A673 (cell line): ENCODE data around the gene COQ8B. TPM values are rescaled to one million over a fixed set of nuclear protein-coding genes. Genes with fewer than 3 reads are reported as not detected.
A peak's percentile ranks its signal among the peaks of the same experiment; 100 is the strongest.

Experiments
- BruUV-seq: library from RNA; stranded (reverse); fragments of 400-500 nt; replicated peaks from 2 replicates; lab custom pipeline; 2021; lab: Mats Ljungman, UMichigan
- CTCF ChIA-PET: fragments of 300-600 bp; sonication (Branson Sonifier 250); formaldehyde crosslinking; loops from one replicate; lab custom pipeline; 2022; ENCODE audit warnings: antibody characterized with exemption; lab: Charles Lee
- POLR2A ChIA-PET: fragments of 300-600 bp; sonication (Branson Sonifier 250); formaldehyde crosslinking; loops from one replicate; lab custom pipeline; 2022; ENCODE audit warnings: antibody characterized with exemption; ENCODE audit not compliant: low non-redundant PET; lab: Charles Lee
- DNase-seq: peaks from one replicate; pipeline ENCODE4 v3.0.0-alpha.2; 2015; ENCODE audit warnings: low spot score
- H3K27ac ChIP-seq: fragments of 200-600 bp; sonication (generic); 2 replicates; pipeline ENCODE4 v1.5.1; 2016; ENCODE audit warnings: mixed run types, low read depth, mild to moderate bottlenecking, mixed read lengths, antibody characterized with exemption, low read length; ENCODE audit not compliant: poor library complexity, severe bottlenecking
- H3K27me3 ChIP-seq: fragments of 200-600 bp; sonication (generic); replicated peaks from 2 replicates; pipeline ENCODE4 v1.6.1; 2017; ENCODE audit warnings: mixed run types, low read depth, mild to moderate bottlenecking, mixed read lengths, antibody characterized with exemption, low read length; ENCODE audit not compliant: insufficient read depth, poor library complexity
- H3K36me3 ChIP-seq: fragments of 200-600 bp; sonication (generic); 2 replicates; pipeline ENCODE4 v1.6.1; 2016; ENCODE audit warnings: mixed run types, mild to moderate bottlenecking, mixed read lengths, antibody characterized with exemption, low read length; ENCODE audit not compliant: insufficient read depth, poor library complexity, severe bottlenecking
- H3K4me1 ChIP-seq: fragments of 200-600 bp; sonication (generic); 2 replicates; pipeline ENCODE4 v1.6.1; 2017; ENCODE audit warnings: mixed run types, mild to moderate bottlenecking, mixed read lengths, antibody characterized with exemption, low read length; ENCODE audit not compliant: insufficient read depth, poor library complexity, severe bottlenecking
- H3K4me3 ChIP-seq: fragments of 200-600 bp; sonication (generic); 2 replicates; pipeline ENCODE4 v1.5.1; 2016; ENCODE audit warnings: low read depth, mixed run types, mild to moderate bottlenecking, mixed read lengths, low read length; ENCODE audit not compliant: poor library complexity, severe bottlenecking
- H3K9me3 ChIP-seq: fragments of 200-600 bp; sonication (generic); 2 replicates; pipeline ENCODE4 v1.6.1; 2016; ENCODE audit warnings: mixed run types, low read depth, mild to moderate bottlenecking, mixed read lengths, antibody characterized with exemption, low read length; ENCODE audit not compliant: poor library complexity, severe bottlenecking
- CTCF ChIP-seq: fragments of 300-800, 200-600 bp; sonication (generic); conservative IDR thresholded peaks from 2 replicates; pipeline ENCODE4 v1.5.1; 2017; ENCODE audit warnings: low read depth, mild to moderate bottlenecking, antibody characterized with exemption, low read length, moderate library complexity, mixed read lengths
- EZH2 ChIP-seq: fragments of 200-600 bp; sonication (generic); IDR thresholded peaks from 2 replicates; pipeline ENCODE4 v1.6.1; 2017; ENCODE audit warnings: borderline replicate concordance, low read depth, mild to moderate bottlenecking, mixed read lengths, antibody characterized with exemption, low read length; ENCODE audit not compliant: poor library complexity, severe bottlenecking
- intact Hi-C: fragments of 100-400 bp; cut with micrococcal nuclease; formaldehyde crosslinking; loops from one replicate; pipeline ENCODE4 v1.10.0; 2022; ENCODE audit not compliant: unreplicated experiment
- total RNA-seq: library from RNA; stranded (reverse); gene quantifications from 2 replicates; pipeline ENCODE4 v1.2.3, GENCODE V29; 2021

COQ8B gene
- total RNA-seq, 1 experiment from 2014 or later, result 34.1 TPM

DNA sequence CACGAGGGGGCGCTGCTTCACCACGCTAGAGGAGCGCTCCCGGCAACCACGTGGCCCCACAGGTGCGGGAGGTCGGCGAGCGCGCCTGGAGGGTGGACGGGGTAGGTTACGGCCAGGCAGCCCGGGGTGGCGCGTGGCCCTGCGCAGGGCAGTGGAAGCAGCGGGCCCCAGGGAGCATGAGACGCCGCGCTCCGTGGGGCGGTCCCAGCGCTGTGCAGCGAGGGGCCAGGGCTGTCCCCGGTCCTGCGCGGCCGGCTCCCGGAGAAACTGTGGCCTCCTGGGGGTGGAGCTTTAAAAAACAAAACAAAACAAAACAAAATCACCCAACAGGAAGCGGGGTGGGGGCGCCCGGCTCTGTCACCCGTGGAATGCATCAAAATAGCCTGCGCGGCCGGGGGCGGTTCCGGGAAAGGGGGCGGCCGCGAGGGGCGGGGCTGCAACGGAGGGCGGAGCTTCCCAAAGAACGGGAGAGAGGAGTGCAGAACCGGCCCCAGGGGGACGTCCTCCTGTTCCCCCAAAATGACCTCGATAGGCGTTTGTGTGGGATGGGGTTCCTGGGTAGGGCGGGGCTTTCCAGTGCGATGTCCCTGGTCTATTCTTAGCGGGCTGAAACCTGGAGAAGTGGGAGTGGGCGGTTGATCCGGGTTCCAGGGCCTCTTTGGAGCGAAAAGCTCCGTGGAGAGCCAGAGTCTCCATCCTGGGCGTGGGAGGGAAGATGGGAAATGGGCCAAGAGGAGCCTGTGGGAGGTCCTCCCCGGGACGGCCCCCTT is 53.6 kb downstream of the COQ8B start:
- intact Hi-C loops, result loop anchor here (1.0 to 10.0 kb wide), 3 partner anchors 156 to 482 kb away; no protein-coding TSS in a partner anchor
- Histone ChIP-seq H3K36me3 (no peaks in the 10 kb centered on the region), H3K9me3 (no peaks in the 10 kb centered on the region), H3K27ac (peak overlapping the region; percentile 80), H3K27me3 (no peaks in the 10 kb centered on the region), H3K4me1 (peaks cover 3% of the 10 kb centered on the region), H3K4me3 (peak overlapping the region; percentile 71)
- DNase-seq, result peak; percentile 90
- TF ChIP-seq EZH2, result no peak
- peak; percentile 92; the same call in 1 of the 2 replicates for TF ChIP-seq CTCF
- ChIA-PET POLR2A (interaction anchor here (0.6 kb wide), 2 partner anchors 645 to 755 kb away, joined by 3 read pairs; no protein-coding TSS in a partner anchor), CTCF (interaction anchor here (0.7 to 1.2 kb wide), 9 partner anchors 28 to 646 kb away, joined by 3 to 18 read pairs (median 4); no protein-coding TSS in a partner anchor)
- BruUV-seq, result no TSS peak

DNA sequence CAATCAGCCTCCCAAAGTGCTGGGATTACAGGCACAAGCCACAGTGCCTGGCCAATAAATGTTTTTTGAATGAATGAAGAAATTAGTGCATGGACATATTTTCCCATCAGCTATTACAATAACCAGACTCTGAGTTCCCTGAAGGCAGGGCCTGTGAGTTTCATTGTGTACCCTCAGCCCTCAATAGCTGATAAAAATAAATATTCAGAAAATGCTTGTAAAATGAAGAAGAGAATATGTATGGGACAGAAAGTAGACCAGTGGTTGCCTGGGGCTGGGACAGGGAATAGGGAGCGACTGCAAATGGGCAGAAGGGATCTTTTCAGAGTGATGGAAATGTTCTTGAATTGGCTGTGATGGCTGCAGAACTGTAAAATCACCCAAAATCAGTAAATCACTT is 55.1 kb downstream of the COQ8B start:
- Histone ChIP-seq H3K9me3 (no peaks in the 10 kb centered on the region), H3K4me1 (peaks cover 3% of the 10 kb centered on the region), H3K27me3 (no peaks in the 10 kb centered on the region), H3K27ac (no peak overlapping the region), H3K4me3 (no peak overlapping the region), H3K36me3 (no peaks in the 10 kb centered on the region)
- POLR2A ChIA-PET, result no interaction called here
- CTCF ChIA-PET, result no interaction called here
- no TSS peak for BruUV-seq
- no peak for TF ChIP-seq CTCF
- TF ChIP-seq EZH2, result no peak
- DNase-seq, result no peak
- intact Hi-C loops, result loop anchor here (2.0 to 10.0 kb wide), 2 partner anchors 313 to 483 kb away; no protein-coding TSS in a partner anchor

- H3K4me1 ChIP-seq, result peaks cover 3% of the 10 kb centered on the region
- POLR2A ChIA-PET, result no interaction called here
- intact Hi-C loops, result no loop called here
- no peaks in the 10 kb centered on the region for H3K27me3 ChIP-seq
- no TSS peak for BruUV-seq
- no peak overlapping the region for H3K4me3 ChIP-seq
- TF ChIP-seq CTCF (no peak), EZH2 (no peak)
- no peak overlapping the region for H3K27ac ChIP-seq
- H3K36me3 ChIP-seq, result no peaks in the 10 kb centered on the region
- no peaks in the 10 kb centered on the region for H3K9me3 ChIP-seq
- CTCF ChIA-PET, result no interaction called here
- no peak for DNase-seq
Observed at GRCh38 chr19:40659566-40659965, 57.1 kb downstream of the COQ8B start.
